Activated T-helper 17 cell treated with anti-CD3 and anti-CD28 coated beads, Interleukin-2, amount 50 U/mL, for 72 hours (primary cell): ENCODE measurements around the gene OXLD1. TPM values are rescaled to one million over a fixed set of nuclear protein-coding genes. Genes with fewer than 3 reads are reported as not detected.
A peak's percentile ranks its signal among the peaks of the same experiment; 100 is the strongest.
"Not testable (repeated sequence)": the region's sequence is repeated elsewhere in the genome, so short reads cannot be mapped to it uniquely, and the experiment has no call there.

Experiments used
- ATAC-seq: fragments of 150-1000 bp; cut with Tn5 transposase; replicated peaks from 2 replicates; pipeline ENCODE4 v1.10.0; 2021; ENCODE audit warnings: mild to moderate bottlenecking, moderate library complexity
- H3K27ac Mint-ChIP-seq: one replicate; pipeline ENCODE4 v1.8.0; 2022; ENCODE audit warnings: mixed read lengths
- H3K27me3 Mint-ChIP-seq: one replicate; pipeline ENCODE4 v1.8.0; 2022; ENCODE audit warnings: mixed read lengths
- H3K36me3 Mint-ChIP-seq: one replicate; pipeline ENCODE4 v1.8.0; 2022; ENCODE audit warnings: low read depth, mild to moderate bottlenecking, mixed read lengths
- H3K4me1 Mint-ChIP-seq: one replicate; pipeline ENCODE4 v1.8.0; 2022; ENCODE audit warnings: mixed read lengths
- H3K4me3 Mint-ChIP-seq: one replicate; pipeline ENCODE4 v1.8.0; 2022; ENCODE audit warnings: mild to moderate bottlenecking, mixed read lengths
- H3K9me3 Mint-ChIP-seq: one replicate; pipeline ENCODE4 v1.8.0; 2022; ENCODE audit warnings: mixed read lengths
- total RNA-seq, 2 donors: library from RNA; stranded (reverse); gene quantifications; one replicate each; pipeline ENCODE4 v1.2.3, GENCODE V29; 2022

Gene OXLD1
- total RNA-seq, 2 donors from 2014 or later = 18.4 to 40.3 TPM

DNA sequence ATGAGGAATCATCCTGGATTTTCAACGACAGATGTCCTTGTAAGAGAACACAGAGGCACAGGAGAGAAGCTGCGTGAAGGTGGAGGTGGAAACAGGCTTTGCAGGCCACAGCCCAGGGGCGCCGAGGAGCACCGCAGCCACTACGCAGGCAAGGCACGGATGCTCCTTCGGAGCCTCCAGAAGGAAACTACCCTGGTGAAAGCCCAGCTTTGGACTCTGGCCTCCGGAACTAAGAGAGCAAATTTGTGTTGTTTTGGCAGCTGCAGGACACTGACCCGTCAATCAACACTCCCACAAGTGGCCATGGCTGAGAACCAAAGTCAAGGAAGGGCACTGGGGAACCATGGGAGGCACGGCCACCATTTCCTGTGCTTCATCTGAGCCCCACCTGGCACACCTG, 13.7 kb upstream of the OXLD1 start:
- H3K27ac Mint-ChIP-seq = no peak overlapping the region
- H3K4me1 Mint-ChIP-seq = peaks cover 4% of the 10 kb centered on the region
- no peak for ATAC-seq
- H3K27me3 Mint-ChIP-seq = no peaks in the 10 kb centered on the region
- H3K36me3 Mint-ChIP-seq = peaks cover 20% of the 10 kb centered on the region
- H3K4me3 Mint-ChIP-seq = no peak overlapping the region
- H3K9me3 Mint-ChIP-seq = no peaks in the 10 kb centered on the region

DNA sequence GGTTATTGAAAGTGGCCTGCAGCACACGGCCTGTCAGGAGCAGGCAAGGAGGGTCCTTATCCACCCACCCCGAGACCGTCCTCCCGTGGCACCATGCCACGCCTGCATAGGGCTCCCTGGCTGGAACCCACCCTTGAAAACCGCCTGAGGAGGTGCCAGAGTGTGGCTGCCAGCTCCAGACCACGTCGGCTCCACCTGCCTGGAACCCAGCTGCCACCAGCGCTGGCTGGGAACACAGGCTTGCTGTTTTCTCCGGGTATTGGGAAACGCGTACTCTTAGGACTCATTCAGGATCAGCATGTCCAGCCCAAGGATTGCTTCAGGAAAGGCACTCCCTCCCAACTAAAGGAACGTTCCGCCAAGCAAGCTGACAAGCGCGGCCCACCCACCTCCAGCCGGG, 10.5 kb upstream of the OXLD1 start:
- H3K27ac Mint-ChIP-seq = no peak overlapping the region
- H3K36me3 Mint-ChIP-seq = peaks cover 37% of the 10 kb centered on the region
- H3K27me3 Mint-ChIP-seq = no peaks in the 10 kb centered on the region
- ATAC-seq = no peak
- H3K4me1 Mint-ChIP-seq = no peaks in the 10 kb centered on the region
- no peaks in the 10 kb centered on the region for H3K9me3 Mint-ChIP-seq
- H3K4me3 Mint-ChIP-seq = no peak overlapping the region

DNA sequence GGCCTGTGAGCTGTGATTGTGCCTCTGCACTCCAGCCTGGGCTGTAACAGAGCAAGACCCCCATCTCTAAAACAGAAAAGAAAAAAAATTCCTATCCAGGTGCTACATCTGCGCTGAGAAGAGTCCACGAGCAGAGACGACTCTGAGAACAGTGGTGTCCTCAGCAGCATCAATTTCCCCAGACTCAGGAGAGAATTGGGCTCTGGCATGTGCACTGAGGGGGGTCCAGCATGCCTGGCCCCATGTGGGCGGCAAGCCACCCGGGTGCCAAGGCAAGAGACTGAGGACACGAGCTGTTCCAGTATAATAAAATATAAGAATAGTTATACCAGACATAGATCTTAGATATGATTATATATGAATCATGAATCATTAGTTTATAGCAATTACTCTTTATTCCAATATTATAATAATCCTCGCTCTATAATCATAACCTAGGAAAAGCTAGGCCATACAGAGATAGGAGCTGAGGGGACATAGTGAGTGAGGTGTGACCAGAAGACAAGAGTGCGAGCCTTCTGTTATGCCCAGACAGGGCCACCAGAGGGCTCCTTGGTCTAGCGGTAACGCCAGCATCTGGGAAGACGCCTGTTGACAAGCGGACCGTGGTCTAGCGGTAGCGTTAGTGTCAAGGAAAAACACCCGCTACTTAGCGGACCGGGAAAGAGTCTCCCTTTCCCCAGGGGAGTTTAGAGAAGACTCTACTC, 9.3 kb upstream of the OXLD1 start:
- not testable (repeated sequence) for ATAC-seq, H3K4me1 Mint-ChIP-seq, H3K27me3 Mint-ChIP-seq, H3K27ac Mint-ChIP-seq, H3K4me3 Mint-ChIP-seq, H3K9me3 Mint-ChIP-seq
- H3K36me3 Mint-ChIP-seq = peaks cover 47% of the 10 kb centered on the region

DNA sequence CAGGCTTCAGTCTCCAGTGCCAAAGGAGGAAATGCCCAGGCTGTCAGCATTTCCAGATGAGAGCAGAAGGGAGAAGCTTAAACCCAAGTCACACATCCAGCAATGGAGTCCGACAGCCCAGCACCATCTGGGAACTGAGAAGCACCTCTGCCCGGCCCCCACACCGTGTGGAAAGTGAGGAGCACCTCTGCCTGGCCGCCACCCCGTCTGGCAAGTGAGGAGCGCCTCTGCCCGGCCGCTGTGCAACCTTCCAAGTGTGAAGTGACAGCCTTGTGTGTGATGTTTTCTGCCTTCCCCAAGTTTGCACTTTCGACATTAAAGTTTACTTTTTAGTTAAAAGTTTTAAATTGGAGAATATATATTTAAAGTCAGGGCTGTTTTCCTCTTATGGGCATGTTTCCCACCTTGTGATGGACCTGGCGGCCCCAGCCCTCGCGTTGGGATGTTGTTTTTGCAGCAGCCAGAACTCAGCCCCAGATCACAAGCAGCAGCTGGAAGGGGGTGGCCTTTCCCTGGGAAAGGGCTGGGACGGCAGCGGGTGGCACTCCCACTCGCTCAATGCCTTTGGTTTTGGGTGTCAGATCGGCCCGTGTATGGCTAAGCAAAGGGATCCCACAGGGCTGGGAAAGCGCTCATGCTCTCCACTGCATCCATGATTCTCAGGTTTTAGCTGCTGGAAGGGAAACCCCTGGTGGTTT, 7.3 kb upstream of the OXLD1 start:
- no peak for ATAC-seq
- H3K27me3 Mint-ChIP-seq = no peaks in the 10 kb centered on the region
- H3K4me1 Mint-ChIP-seq = no peaks in the 10 kb centered on the region
- H3K9me3 Mint-ChIP-seq = no peaks in the 10 kb centered on the region
- H3K4me3 Mint-ChIP-seq = no peak overlapping the region
- H3K27ac Mint-ChIP-seq = no peak overlapping the region
- peaks cover 64% of the 10 kb centered on the region for H3K36me3 Mint-ChIP-seq

DNA sequence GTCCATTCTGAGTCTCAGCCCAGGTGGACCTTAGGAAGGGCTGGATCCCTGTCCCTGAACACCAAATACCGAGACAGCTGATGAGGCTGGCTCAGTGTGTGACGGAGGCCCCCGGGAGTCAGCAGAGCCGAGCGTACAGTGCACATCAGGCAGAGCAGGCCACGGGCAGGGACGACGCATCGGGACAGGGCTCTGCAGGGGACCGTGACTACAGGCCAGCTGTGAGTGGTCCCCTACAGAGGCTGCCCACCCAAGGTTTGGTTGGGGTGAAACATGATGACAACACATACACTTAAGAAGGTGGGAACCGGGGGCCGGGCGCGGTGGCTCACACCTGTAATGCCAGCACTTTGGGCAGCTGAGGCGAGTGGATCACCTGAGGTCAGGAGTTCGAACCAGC, 6.5 kb upstream of the OXLD1 start:
- peaks cover 72% of the 10 kb centered on the region for H3K36me3 Mint-ChIP-seq
- no peak for ATAC-seq
- peaks cover 3% of the 10 kb centered on the region for H3K4me1 Mint-ChIP-seq
- no peaks in the 10 kb centered on the region for H3K9me3 Mint-ChIP-seq
- no peak overlapping the region for H3K27ac Mint-ChIP-seq
- no peak overlapping the region for H3K4me3 Mint-ChIP-seq
- no peaks in the 10 kb centered on the region for H3K27me3 Mint-ChIP-seq

DNA sequence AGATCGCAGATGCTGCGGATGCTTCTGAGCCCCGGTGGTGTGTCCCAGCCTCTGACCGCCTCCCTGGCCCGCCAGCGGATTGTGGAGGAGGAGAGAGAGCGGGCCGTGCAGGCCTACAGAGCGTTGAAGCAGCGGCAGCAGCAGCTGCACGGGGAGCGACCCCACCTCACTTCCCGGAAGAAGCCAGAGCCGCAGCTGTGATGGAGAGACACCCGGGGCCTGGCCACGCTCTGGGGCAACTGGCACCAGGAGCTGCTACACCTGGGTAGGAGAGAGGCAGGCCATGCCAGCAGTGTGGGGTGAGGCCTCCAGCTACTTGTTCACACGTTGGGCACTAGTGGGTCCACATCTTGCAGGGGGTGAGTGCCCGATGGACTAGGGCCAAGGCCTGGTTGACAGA, 6.1 kb upstream of the OXLD1 start:
- no peak overlapping the region for H3K4me3 Mint-ChIP-seq
- H3K9me3 Mint-ChIP-seq = no peaks in the 10 kb centered on the region
- ATAC-seq = no peak
- no peak overlapping the region for H3K27ac Mint-ChIP-seq
- no peaks in the 10 kb centered on the region for H3K27me3 Mint-ChIP-seq
- peaks cover 76% of the 10 kb centered on the region for H3K36me3 Mint-ChIP-seq
- peaks cover 8% of the 10 kb centered on the region for H3K4me1 Mint-ChIP-seq

DNA sequence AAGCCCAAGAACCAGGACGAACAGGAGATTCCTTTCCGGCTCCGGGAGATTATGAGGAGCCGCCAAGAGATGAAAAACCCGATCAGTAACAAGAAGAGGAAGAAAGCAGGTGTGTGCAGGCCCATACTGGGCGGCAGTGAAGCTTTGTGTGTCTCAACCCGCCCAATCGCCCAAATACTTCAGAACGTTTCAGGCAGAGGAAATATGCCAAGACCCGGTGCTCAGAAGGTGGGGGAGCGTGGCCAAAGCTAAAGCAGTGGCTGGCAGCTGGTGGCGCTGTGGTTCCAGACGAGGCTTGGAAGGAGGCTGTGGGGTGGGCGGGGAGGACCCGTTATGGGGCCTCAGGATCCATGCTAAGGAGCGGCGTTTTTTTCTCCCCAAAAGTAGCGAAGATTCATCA, 1.3 kb upstream of the OXLD1 start:
- no peaks in the 10 kb centered on the region for H3K27me3 Mint-ChIP-seq
- H3K4me1 Mint-ChIP-seq = peaks cover 12% of the 10 kb centered on the region
- no peaks in the 10 kb centered on the region for H3K9me3 Mint-ChIP-seq
- peak overlapping the region; percentile 94 for H3K4me3 Mint-ChIP-seq
- ATAC-seq = no peak
- H3K27ac Mint-ChIP-seq = peak overlapping the region; percentile 96
- H3K36me3 Mint-ChIP-seq = peaks cover 80% of the 10 kb centered on the region

DNA sequence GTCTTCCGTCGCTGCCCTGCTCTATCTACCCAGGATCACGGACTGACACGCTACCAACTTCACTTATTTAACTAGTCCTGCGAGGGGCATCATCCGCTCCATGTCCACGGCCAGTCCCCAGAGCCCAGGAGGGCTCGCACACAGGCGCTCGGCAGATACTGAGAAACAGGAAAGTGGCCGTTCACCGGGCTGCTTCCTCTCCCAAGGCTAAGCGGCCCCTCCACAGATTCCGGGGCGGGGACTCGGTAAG, 388 bp downstream of the OXLD1 start:
- Mint-ChIP-seq H3K4me1 (peaks cover 12% of the 10 kb centered on the region), H3K4me3 (peak overlapping the region; percentile 94), H3K27ac (peak overlapping the region; percentile 96), H3K27me3 (no peaks in the 10 kb centered on the region), H3K36me3 (peaks cover 63% of the 10 kb centered on the region), H3K9me3 (no peaks in the 10 kb centered on the region)
- ATAC-seq = peak; percentile 3

DNA sequence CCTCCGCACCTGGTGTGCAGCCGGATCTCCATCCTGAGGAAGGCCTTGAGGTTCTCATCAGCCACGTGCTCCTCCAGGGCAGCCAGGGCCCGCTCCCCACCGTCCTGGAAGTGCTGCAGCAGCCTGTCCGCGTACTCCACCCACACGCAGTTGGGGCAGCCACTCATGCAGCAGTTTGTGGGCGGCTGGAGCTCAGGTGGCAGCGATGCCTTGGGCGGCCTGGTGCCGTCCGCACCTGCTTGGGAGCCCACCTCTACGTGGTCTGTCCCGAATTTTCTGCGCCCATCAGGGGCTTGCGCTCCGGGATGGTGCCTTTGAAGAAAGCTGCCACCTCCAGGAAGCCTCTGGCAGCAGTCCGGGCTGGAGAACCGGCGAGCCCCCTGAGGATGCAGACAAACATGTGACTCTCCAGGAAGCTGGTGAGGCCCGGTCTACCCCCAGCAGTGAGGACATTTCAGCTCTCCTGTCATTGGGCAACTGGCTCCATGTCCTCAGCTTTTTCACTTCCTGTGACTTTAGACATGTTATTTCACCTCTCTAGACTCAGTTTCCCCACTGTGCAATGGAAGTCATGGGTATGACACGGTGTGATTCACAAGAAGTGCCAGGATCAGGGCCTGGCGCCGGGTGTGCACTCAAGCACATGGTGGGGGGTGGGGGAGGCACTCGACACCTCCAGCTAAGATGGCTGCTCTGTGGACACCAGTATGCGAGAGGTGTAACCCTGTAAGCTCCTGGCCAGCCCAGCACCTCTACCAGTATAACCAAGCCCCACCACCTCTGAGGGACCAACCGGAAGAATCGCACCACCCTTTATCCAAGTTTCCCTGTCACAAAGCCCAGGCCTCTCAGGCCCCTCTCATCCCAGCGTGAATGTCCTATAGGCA, 957 bp downstream of the OXLD1 start:
- peak; percentile 26 for ATAC-seq
- Mint-ChIP-seq H3K4me1 (peaks cover 12% of the 10 kb centered on the region), H3K36me3 (peaks cover 57% of the 10 kb centered on the region), H3K4me3 (peak overlapping the region; percentile 94), H3K27ac (peak overlapping the region; percentile 96), H3K9me3 (no peaks in the 10 kb centered on the region), H3K27me3 (no peaks in the 10 kb centered on the region)

DNA sequence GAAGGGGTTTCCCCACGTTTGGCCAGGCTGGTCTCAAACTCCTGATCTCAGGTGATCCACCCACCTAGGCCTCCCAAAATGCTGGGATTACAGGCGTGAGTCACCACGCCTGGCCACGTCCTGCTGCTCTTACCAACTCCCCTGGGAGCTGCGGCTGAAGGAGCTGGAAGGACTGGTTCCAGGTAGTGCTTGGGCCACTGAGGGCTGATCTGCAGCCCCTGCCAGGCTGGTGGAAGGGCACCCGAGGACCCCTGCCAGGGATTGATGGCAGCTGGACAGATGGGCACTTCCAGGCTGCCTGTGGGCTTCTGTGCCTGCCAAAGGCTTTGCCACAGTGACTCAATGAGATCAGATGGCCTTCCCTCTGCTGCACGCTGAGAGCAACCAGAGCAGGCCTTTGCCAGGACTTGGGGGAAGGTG, 2.3 kb downstream of the OXLD1 start:
- Mint-ChIP-seq H3K4me1 (peaks cover 12% of the 10 kb centered on the region), H3K4me3 (peak overlapping the region; percentile 94)

DNA sequence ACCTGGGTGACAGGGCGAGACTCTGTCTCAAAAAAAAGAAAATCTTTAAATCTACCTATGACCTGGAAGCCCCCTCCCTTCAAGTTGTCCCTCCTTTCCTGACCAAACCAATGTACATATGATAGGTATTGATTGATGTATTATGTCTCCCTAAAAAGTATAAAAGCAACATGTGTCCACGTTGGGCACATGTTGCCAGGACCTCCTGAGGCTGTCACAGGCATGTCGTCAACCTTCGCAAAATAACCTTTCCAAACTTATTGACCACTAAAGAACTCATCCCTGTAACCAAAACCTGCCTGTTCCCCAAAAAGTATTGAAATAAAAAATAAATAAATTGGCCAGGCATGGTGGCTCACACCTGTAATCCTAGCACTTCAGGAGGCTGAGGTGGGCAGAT, 4.4 kb downstream of the OXLD1 start:
- Mint-ChIP-seq H3K4me1 (peaks cover 4% of the 10 kb centered on the region), H3K27me3 (no peaks in the 10 kb centered on the region), H3K9me3 (no peaks in the 10 kb centered on the region), H3K36me3 (peaks cover 23% of the 10 kb centered on the region), H3K27ac (peak overlapping the region; percentile 87), H3K4me3 (no peak overlapping the region)
- no peak for ATAC-seq

More for the DNA sequence above, 2.3 kb downstream of the OXLD1 start:
- peak; percentile 7 for ATAC-seq
- Mint-ChIP-seq H3K27me3 (no peaks in the 10 kb centered on the region), H3K9me3 (no peaks in the 10 kb centered on the region), H3K27ac (peak overlapping the region; percentile 87), H3K36me3 (peaks cover 44% of the 10 kb centered on the region)

DNA sequence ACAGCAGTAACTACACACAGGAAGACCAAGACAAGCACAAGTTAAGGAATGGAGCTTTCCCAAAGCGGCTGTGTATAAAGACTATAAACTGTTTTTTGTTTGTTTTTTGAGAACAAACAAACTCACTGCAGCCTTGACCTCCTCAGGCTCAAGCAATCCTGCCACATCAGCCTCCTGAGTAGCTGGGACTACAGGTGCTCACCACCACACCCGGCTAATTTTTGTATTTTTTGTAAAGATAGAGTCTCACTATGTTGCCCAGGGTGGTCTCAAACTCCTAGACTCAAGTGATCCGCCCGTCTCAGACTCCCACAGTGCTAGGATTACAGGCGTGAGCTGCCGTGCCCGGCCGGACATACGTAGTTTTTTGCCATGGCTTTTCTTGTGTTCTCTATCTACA, 6.0 kb downstream of the OXLD1 start:
- peaks cover 4% of the 10 kb centered on the region for H3K4me1 Mint-ChIP-seq
- ATAC-seq = no peak
- no peaks in the 10 kb centered on the region for H3K27me3 Mint-ChIP-seq
- no peaks in the 10 kb centered on the region for H3K9me3 Mint-ChIP-seq
- H3K36me3 Mint-ChIP-seq = peaks cover 7% of the 10 kb centered on the region
- H3K27ac Mint-ChIP-seq = peak overlapping the region; percentile 66
- no peak overlapping the region for H3K4me3 Mint-ChIP-seq

DNA sequence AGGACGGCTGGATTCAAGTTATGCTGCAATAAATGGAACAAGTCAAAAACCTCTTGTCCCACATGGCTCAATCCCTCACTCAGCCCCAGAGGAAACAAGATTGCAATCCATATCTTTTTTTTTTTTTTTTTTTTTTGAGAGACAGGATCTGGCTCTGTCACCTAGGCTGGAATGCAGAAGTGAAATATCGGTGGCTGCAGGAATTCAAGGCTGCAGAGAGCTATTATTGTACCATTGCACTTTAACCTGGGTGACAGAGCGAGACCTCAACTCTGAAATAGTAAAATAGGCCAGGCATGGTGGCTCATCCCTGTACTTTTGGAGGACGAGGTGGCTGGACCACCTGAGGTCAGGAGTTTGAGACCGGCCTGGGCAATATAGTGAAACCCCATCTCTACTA, 7.4 kb downstream of the OXLD1 start:
- Mint-ChIP-seq H3K4me1 (no peaks in the 10 kb centered on the region), H3K36me3 (no peaks in the 10 kb centered on the region), H3K27ac (no peak overlapping the region), H3K9me3 (no peaks in the 10 kb centered on the region), H3K4me3 (no peak overlapping the region), H3K27me3 (no peaks in the 10 kb centered on the region)
- no peak for ATAC-seq

DNA sequence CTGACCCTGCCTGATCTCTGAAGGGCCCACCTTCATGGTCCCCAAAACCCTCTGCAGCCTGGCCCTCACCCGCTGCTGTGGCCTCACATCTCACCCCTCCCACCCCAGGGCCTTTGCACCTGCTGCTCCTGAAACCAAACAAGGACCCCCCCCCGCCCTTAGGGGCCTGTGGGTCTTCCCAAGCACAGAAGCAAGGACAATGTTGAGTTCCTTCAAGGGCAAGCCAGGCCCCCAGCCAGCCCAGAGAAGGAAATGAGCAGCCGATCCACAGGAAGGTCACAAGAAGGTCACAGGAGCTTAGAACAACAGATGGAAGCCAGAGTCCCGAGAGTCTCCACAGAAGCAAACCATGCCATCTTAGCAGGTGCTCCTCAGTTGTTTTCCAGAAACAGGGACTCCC, 9.6 kb downstream of the OXLD1 start:
- Mint-ChIP-seq H3K27me3 (peaks cover 1% of the 10 kb centered on the region), H3K36me3 (no peaks in the 10 kb centered on the region), H3K27ac (peak overlapping the region; percentile 17), H3K4me3 (no peak overlapping the region), H3K9me3 (no peaks in the 10 kb centered on the region), H3K4me1 (peaks cover 2% of the 10 kb centered on the region)
- ATAC-seq = no peak
